HepG2 (cell line): ENCODE results near the gene CYP2W1. TPM values are rescaled to one million over a fixed set of nuclear protein-coding genes. Genes with fewer than 3 reads are reported as not detected.
A peak's percentile ranks its signal among the peaks of the same experiment; 100 is the strongest.

Experiments
- CBX1 ChIP-seq: IDR thresholded peaks from one replicate; pipeline ENCODE4 v1.6.1; 2016; ENCODE audit warnings: antibody characterized with exemption, low read depth
- NFE2 ChIP-seq: sonication (generic); formaldehyde crosslinking; IDR thresholded peaks from 2 replicates; pipeline ENCODE4 v1.4.0; 2020; ENCODE audit warnings: missing genetic modification reagents
- SP2 ChIP-seq: sonication (generic); formaldehyde crosslinking; IDR thresholded peaks from 2 replicates; pipeline ENCODE4 v1.5.1; 2020; ENCODE audit warnings: mild to moderate bottlenecking, missing genetic modification reagents
- TBX3 ChIP-seq: fragments of 450-650 bp; IDR thresholded peaks from 2 replicates; pipeline ENCODE4 v1.6.1; 2017; ENCODE audit warnings: antibody characterized with exemption, mild to moderate bottlenecking, inconsistent platforms, borderline replicate concordance
- ZBTB21 ChIP-seq: sonication (generic); formaldehyde crosslinking; IDR thresholded peaks from 2 replicates; pipeline ENCODE4 v1.4.0; 2020; ENCODE audit warnings: missing genetic modification reagents
- ZFX ChIP-seq: sonication (generic); formaldehyde crosslinking; IDR thresholded peaks from 2 replicates; pipeline ENCODE4 v1.4.0; 2020; ENCODE audit warnings: mild to moderate bottlenecking, low read depth, missing genetic modification reagents, moderate library complexity
- ZNF589 ChIP-seq: sonication (generic); formaldehyde crosslinking; conservative IDR thresholded peaks from 2 replicates; pipeline ENCODE4 v1.8.0; 2022; ENCODE audit warnings: mild to moderate bottlenecking, moderate library complexity, missing genetic modification reagents
- ZNF75D ChIP-seq: sonication (generic); formaldehyde crosslinking; IDR thresholded peaks from 2 replicates; pipeline ENCODE4 v1.8.1; 2023; ENCODE audit warnings: missing genetic modification reagents, mild to moderate bottlenecking, borderline replicate concordance
- polyA plus RNA-seq, 8 experiments: library from polyadenylated mRNA; depleted of rRNA in 3 of 8; stranded (reverse) in 7 of 8; unstranded in 1 of 8; fragments of >200 nt; fragmentation: Illumina TruSeq in 4 of 8; extraction: Trizol in 4 of 8; gene quantifications; 2 replicates each; pipeline versions ENCODE4 v1.2.1 to v1.2.3, GENCODE V29; 2011 to 2016; ENCODE audit warnings: low read depth in 4 of 8, missing spikeins in 1 of 8, mixed read lengths in 1 of 8; ENCODE audit not compliant: insufficient read depth in 1 of 8
- total RNA-seq, 5 experiments: library from RNA; depleted of rRNA; stranded (reverse); fragments of >200 nt; fragmentation: Illumina TruSeq; extraction: Trizol; gene quantifications; 2 replicates each; pipeline ENCODE4 v1.2.3, GENCODE V29; 2016; ENCODE audit warnings: low read depth in 1 of 5
- TF ChIP-seq, protein P1 (sequence below): sonication (generic); formaldehyde crosslinking; IDR thresholded peaks from 2 replicates; pipeline ENCODE4 v1.5.1; 2020; ENCODE audit warnings: mild to moderate bottlenecking, moderate library complexity, missing genetic modification reagents
- TF ChIP-seq, protein P2 (sequence below): sonication (generic); formaldehyde crosslinking; IDR thresholded peaks from 2 replicates; pipeline ENCODE4 v1.5.0; 2020; ENCODE audit warnings: mild to moderate bottlenecking, missing genetic modification reagents, borderline replicate concordance
- TF ChIP-seq, protein P3 (sequence below): sonication (generic); formaldehyde crosslinking; IDR thresholded peaks from 2 replicates; pipeline ENCODE4 v1.9.0; 2022; ENCODE audit warnings: low read depth, missing genetic modification reagents
- TF ChIP-seq, protein P4 (sequence below): sonication (generic); formaldehyde crosslinking; IDR thresholded peaks from 2 replicates; pipeline ENCODE4 v1.4.0; 2020; ENCODE audit warnings: mild to moderate bottlenecking, missing genetic modification reagents
- TF ChIP-seq, protein P5 (sequence below): sonication (generic); formaldehyde crosslinking; IDR thresholded peaks from 2 replicates; pipeline ENCODE4 v1.9.0; 2021; ENCODE audit warnings: missing genetic modification reagents, borderline replicate concordance
- TF ChIP-seq, protein P6 (sequence below): sonication (generic); formaldehyde crosslinking; IDR thresholded peaks from 2 replicates; pipeline ENCODE4 v1.9.0; 2022; ENCODE audit warnings: missing genetic modification reagents, mild to moderate bottlenecking, borderline replicate concordance

CYP2W1 gene
- total and polyA plus RNA-seq, 2 of the 13 experiments (the other 11 are each of a cell fraction or from before 2014, with no cell fraction given) = 19.5 to 31.7 TPM

DNA sequence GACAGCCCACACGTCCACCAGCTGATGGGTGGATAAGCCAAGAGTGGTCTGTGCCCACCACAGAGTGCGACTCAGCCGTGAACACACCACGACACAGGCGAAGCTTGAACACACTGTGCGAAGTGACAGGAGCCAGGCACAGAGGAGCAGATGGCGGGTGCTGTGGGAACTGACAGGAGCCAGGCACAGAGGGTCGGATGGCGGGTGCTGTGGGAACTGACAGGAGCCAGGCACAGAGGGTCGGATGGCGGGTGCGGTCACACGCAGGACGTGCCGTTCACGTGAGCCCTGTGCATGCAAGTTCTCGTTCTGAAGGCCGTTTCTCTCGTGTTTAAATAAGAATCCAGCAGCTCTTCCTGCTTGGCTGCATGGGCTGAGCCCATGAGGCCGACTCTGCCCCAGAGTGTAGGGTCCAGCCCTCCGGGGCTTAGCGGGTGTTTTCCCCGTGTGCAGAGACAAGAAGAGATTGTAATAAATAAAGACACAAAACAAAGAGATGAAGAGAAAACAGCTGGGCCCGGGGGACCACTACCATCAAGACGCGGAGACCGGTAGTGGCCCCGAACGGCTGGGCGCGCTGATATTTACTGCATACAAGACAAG, 22.6 kb upstream of the CYP2W1 start (continued):
- TF ChIP-seq, protein P1, sequence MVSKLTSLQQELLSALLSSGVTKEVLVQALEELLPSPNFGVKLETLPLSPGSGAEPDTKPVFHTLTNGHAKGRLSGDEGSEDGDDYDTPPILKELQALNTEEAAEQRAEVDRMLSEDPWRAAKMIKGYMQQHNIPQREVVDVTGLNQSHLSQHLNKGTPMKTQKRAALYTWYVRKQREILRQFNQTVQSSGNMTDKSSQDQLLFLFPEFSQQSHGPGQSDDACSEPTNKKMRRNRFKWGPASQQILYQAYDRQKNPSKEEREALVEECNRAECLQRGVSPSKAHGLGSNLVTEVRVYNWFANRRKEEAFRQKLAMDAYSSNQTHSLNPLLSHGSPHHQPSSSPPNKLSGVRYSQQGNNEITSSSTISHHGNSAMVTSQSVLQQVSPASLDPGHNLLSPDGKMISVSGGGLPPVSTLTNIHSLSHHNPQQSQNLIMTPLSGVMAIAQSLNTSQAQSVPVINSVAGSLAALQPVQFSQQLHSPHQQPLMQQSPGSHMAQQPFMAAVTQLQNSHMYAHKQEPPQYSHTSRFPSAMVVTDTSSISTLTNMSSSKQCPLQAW (CRISPR knock-in tag) = peak; percentile 64
- TF ChIP-seq, protein P2, sequence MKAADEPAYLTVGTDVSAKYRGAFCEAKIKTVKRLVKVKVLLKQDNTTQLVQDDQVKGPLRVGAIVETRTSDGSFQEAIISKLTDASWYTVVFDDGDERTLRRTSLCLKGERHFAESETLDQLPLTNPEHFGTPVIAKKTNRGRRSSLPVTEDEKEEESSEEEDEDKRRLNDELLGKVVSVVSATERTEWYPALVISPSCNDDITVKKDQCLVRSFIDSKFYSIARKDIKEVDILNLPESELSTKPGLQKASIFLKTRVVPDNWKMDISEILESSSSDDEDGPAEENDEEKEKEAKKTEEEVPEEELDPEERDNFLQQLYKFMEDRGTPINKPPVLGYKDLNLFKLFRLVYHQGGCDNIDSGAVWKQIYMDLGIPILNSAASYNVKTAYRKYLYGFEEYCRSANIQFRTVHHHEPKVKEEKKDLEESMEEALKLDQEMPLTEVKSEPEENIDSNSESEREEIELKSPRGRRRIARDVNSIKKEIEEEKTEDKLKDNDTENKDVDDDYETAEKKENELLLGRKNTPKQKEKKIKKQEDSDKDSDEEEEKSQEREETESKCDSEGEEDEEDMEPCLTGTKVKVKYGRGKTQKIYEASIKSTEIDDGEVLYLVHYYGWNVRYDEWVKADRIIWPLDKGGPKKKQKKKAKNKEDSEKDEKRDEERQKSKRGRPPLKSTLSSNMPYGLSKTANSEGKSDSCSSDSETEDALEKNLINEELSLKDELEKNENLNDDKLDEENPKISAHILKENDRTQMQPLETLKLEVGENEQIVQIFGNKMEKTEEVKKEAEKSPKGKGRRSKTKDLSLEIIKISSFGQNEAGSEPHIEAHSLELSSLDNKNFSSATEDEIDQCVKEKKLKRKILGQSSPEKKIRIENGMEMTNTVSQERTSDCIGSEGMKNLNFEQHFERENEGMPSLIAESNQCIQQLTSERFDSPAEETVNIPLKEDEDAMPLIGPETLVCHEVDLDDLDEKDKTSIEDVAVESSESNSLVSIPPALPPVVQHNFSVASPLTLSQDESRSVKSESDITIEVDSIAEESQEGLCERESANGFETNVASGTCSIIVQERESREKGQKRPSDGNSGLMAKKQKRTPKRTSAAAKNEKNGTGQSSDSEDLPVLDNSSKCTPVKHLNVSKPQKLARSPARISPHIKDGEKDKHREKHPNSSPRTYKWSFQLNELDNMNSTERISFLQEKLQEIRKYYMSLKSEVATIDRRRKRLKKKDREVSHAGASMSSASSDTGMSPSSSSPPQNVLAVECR = peak; percentile 78; the same call in 1 of the 2 replicates
- TF ChIP-seq ZFX (peak; percentile 70), ZBTB21 (no peak), SP2 (CRISPR knock-in tag) (no peak), ZNF75D (CRISPR knock-in tag) (no peak), CBX1 (no peak), NFE2 (no peak), ZNF589 (CRISPR knock-in tag) (0 out of 2 replicates have a peak, but pooled peaks have one; percentile 48), TBX3 (peak; percentile 55; the same call in 1 of the 2 replicates)
- TF ChIP-seq, protein P3, sequence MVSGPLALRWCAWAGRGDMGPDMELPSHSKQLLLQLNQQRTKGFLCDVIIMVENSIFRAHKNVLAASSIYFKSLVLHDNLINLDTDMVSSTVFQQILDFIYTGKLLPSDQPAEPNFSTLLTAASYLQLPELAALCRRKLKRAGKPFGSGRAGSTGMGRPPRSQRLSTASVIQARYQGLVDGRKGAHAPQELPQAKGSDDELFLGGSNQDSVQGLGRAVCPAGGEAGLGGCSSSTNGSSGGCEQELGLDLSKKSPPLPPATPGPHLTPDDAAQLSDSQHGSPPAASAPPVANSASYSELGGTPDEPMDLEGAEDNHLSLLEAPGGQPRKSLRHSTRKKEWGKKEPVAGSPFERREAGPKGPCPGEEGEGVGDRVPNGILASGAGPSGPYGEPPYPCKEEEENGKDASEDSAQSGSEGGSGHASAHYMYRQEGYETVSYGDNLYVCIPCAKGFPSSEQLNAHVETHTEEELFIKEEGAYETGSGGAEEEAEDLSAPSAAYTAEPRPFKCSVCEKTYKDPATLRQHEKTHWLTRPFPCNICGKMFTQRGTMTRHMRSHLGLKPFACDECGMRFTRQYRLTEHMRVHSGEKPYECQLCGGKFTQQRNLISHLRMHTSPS = peak; percentile 80; the same call in 1 of the 2 replicates
- TF ChIP-seq, protein P4, sequence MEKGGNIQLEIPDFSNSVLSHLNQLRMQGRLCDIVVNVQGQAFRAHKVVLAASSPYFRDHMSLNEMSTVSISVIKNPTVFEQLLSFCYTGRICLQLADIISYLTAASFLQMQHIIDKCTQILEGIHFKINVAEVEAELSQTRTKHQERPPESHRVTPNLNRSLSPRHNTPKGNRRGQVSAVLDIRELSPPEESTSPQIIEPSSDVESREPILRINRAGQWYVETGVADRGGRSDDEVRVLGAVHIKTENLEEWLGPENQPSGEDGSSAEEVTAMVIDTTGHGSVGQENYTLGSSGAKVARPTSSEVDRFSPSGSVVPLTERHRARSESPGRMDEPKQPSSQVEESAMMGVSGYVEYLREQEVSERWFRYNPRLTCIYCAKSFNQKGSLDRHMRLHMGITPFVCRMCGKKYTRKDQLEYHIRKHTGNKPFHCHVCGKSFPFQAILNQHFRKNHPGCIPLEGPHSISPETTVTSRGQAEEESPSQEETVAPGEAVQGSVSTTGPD (CRISPR knock-in tag) = no peak
- TF ChIP-seq, protein P5, sequence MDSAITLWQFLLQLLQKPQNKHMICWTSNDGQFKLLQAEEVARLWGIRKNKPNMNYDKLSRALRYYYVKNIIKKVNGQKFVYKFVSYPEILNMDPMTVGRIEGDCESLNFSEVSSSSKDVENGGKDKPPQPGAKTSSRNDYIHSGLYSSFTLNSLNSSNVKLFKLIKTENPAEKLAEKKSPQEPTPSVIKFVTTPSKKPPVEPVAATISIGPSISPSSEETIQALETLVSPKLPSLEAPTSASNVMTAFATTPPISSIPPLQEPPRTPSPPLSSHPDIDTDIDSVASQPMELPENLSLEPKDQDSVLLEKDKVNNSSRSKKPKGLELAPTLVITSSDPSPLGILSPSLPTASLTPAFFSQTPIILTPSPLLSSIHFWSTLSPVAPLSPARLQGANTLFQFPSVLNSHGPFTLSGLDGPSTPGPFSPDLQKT (CRISPR knock-in tag) = no peak
- TF ChIP-seq, protein P6, sequence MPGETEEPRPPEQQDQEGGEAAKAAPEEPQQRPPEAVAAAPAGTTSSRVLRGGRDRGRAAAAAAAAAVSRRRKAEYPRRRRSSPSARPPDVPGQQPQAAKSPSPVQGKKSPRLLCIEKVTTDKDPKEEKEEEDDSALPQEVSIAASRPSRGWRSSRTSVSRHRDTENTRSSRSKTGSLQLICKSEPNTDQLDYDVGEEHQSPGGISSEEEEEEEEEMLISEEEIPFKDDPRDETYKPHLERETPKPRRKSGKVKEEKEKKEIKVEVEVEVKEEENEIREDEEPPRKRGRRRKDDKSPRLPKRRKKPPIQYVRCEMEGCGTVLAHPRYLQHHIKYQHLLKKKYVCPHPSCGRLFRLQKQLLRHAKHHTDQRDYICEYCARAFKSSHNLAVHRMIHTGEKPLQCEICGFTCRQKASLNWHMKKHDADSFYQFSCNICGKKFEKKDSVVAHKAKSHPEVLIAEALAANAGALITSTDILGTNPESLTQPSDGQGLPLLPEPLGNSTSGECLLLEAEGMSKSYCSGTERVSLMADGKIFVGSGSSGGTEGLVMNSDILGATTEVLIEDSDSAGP (CRISPR knock-in tag) = peak; percentile 64; the same call in 1 of the 2 replicates
